Stimulated activated CD4-positive, alpha-beta T cell treated with anti-CD3 and anti-CD28 coated beads, Interleukin-2, amount 100 ng/mL, for 4 hours (primary cell): Measurements from ENCODE around the gene SMDT1.
"Not testable (repeated sequence)": the region's sequence is repeated elsewhere in the genome, so short reads cannot be mapped to it uniquely, and the experiment has no call there.

Experiments used
- DNase-seq: peaks from one replicate; pipeline ENCODE4 v3.0.0-alpha.2; 2020; ENCODE audit warnings: low read depth

The SMDT1 gene

GRCh38 chr22:42111798-42112197, 32.3 kb downstream of the SMDT1 start:
- no peak for DNase-seq

GRCh38 chr22:42112793-42113192, 33.3 kb downstream of the SMDT1 start:
- DNase-seq = not testable (repeated sequence)

GRCh38 chr22:42114721-42115120, 35.2 kb downstream of the SMDT1 start:
- DNase-seq = no peak

GRCh38 chr22:42115420-42115830, 35.9 kb downstream of the SMDT1 start:
- DNase-seq = not testable (repeated sequence)

- DNase-seq = no peak
These were observed 37.4 kb downstream of the SMDT1 start for GRCh38 chr22:42116848-42117424.

GRCh38 chr22:42120231-42121021, 40.9 kb downstream of the SMDT1 start:
- peak; percentile 51 for DNase-seq

GRCh38 chr22:42123529-42123928, 44.0 kb downstream of the SMDT1 start:
- DNase-seq = not testable (repeated sequence)

GRCh38 chr22:42127606-42128005, 48.1 kb downstream of the SMDT1 start:
- DNase-seq = no peak

GRCh38 chr22:42128007-42128406, 48.5 kb downstream of the SMDT1 start:
- not testable (repeated sequence) for DNase-seq

GRCh38 chr22:42128776-42129694, 49.5 kb downstream of the SMDT1 start:
- not testable (repeated sequence) for DNase-seq

GRCh38 chr22:42130182-42130581, 50.7 kb downstream of the SMDT1 start:
- DNase-seq = not testable (repeated sequence)

- DNase-seq = not testable (repeated sequence)
These were observed 51.3 kb downstream of the SMDT1 start, which contains the start of gene CYP2D6 for GRCh38 chr22:42130639-42131431. CYP2D6 (minus strand) TSS chr22:42130810; CDS start chr22:42130791, 19 bp downstream.

- DNase-seq = no peak
These were observed 52.1 kb downstream of the SMDT1 start for GRCh38 chr22:42131562-42131961.

- DNase-seq = no peak
These were observed 53.0 kb downstream of the SMDT1 start for GRCh38 chr22:42132457-42132856.
